GM21529 (cell line): ENCODE data around the gene UBE4B.

Experiments
- ATAC-seq: cut with Tn5 transposase; IDR thresholded peaks from one replicate; pipeline ENCODE4 v1.9.1; 2021; ENCODE audit not compliant: unreplicated experiment

UBE4B gene

GRCh38 chr1:10108948-10109708 lies 76.4 kb downstream of the UBE4B start:
- ATAC-seq, result no peak

- no peak for ATAC-seq
Measured at GRCh38 chr1:10113501-10113900, 80.7 kb downstream of the UBE4B start.

GRCh38 chr1:10114746-10115145 lies 82.0 kb downstream of the UBE4B start:
- no peak for ATAC-seq

GRCh38 chr1:10117132-10117531 lies 84.4 kb downstream of the UBE4B start:
- no peak for ATAC-seq

DNA sequence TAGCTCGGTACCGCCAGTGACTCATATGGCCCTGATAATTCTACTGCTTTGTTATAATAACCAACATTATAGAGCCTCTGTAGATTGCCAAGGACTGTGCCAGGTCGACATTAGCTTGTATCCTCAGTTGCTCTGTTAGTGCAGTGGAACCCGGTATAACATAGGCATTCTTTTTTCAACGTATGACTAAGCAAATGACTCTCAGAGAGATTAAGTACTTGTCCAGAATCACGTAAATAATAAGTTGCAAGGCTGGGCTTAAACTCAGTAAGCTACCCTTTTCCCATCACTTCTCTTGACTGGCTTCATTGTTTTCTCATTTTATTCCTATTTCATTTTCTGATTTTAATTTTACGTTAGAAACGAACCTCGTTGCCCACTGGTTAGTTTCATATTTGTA lies 85.1 kb downstream of the UBE4B start:
- no peak for ATAC-seq

- no peak for ATAC-seq
Measured at GRCh38 chr1:10121688-10122087, 88.9 kb downstream of the UBE4B start.

- no peak for ATAC-seq
Measured at GRCh38 chr1:10122926-10123325, 90.2 kb downstream of the UBE4B start.

- ATAC-seq, result no peak
Measured at GRCh38 chr1:10128101-10128765, 95.5 kb downstream of the UBE4B start.

GRCh38 chr1:10132316-10132715 lies 99.6 kb downstream of the UBE4B start:
- no peak for ATAC-seq

DNA sequence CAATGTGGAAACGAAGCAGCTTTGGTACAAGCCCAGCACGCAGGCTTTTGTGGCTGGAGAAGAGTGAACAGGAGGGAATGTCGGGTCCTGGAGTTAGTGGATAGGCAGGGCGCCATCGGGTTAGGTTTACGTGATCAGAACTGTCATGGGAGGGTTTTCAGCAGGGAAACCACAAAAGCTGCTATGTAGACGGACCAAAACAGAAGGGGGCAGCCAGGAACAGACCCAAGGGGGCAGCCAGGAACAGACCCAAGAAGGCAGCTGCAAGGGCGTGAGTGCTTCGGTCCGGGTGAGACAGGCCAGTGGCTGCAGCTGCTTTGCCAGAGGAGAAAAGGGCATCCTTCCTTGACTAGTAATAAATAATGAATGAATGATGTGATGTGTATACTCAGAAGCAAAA lies 100.1 kb downstream of the UBE4B start:
- ATAC-seq, result no peak

- no peak for ATAC-seq
Measured at GRCh38 chr1:10140981-10141380, 108.2 kb downstream of the UBE4B start.

DNA sequence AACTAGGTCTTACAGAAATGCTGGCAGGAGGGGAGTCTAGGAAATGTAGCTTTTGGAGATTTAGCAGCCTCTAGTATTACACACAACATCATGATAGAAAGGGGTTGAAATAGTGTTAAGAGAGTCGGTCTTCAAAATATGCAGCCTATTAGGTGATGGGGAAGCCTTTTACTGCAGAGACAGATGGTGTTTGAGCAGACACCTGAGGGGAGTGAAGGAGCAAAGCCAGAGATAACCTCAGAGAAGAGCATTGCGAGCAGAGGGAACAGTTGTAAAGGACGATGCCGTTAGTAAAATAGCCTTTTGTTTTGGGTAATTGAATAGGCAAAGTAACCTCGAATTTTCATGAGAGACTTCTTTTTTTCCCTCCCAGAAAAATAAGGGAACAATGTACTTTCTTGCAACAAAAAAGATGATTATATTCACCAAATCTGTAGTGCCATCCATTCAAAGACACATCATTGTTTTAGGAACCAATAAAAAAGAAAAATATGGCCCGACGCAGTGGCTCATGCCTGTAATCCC lies 111.3 kb downstream of the UBE4B start:
- ATAC-seq, result no peak

DNA sequence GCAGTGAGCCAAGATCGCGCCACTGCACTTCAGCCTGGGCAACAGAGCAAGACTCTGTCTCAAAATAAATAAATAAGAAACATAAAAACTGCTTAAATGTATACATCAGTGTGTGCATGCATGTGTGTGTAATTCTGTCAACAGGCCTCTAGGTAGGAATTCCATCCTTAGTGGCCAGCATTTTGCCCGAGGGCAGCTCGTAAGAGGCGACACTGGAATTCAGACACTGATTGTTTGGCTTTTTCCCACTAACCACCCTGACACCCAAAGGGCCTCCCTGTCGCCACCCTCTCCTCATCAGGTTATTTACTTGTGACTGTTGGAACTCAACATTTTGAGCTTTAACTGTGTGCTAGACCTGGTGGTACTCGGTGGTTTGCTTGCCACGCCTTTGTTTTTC lies 113.6 kb downstream of the UBE4B start:
- no peak for ATAC-seq

- ATAC-seq, result no peak
Measured at GRCh38 chr1:10149231-10149630, 116.5 kb downstream of the UBE4B start.

DNA sequence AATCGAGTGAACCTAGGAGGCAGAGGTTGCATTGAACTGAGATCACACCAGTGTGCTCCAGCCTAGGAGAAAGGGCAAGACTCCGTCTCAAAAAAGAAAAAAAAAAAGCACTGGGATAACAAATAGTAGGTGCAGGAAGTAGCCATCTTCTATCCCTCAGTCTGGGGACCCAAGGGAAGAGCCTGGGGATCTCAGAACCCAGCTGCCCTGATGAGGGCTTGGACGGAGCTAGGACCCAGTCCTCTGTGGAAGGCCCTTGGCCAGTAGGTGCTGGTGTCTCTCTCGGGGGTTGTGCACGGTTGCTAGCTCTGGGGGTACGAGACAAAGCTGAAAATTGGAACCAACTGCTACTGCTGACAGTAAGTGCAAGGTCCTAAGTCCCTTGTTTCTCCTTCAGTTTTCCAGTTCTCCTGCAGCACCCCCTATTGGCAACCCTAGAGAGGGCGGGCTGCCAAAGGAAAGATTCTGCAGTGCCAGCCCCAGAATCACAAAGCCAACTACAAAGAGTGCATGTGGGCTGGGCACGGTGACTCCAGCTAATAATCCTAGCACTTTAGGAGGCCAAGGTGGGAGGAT lies 120.0 kb downstream of the UBE4B start:
- ATAC-seq, result no peak

GRCh38 chr1:10155087-10155712 lies 122.4 kb downstream of the UBE4B start:
- no peak for ATAC-seq

GRCh38 chr1:10160173-10160572 lies 127.4 kb downstream of the UBE4B start:
- no peak for ATAC-seq

GRCh38 chr1:10160907-10161490 lies 128.2 kb downstream of the UBE4B start:
- ATAC-seq, result no peak

- ATAC-seq, result no peak
Measured at GRCh38 chr1:10161541-10162290, 129.0 kb downstream of the UBE4B start.

GRCh38 chr1:10168912-10169514 lies 136.3 kb downstream of the UBE4B start:
- no peak for ATAC-seq
